ENCODE measurements around the gene C1orf116. TPM values are rescaled to one million over a fixed set of nuclear protein-coding genes. Genes with fewer than 3 reads are reported as not detected.

C1orf116 gene
- total and polyA plus RNA-seq, 4 donors = 0.27 to 0.79 (median 0.46) TPM

DNA sequence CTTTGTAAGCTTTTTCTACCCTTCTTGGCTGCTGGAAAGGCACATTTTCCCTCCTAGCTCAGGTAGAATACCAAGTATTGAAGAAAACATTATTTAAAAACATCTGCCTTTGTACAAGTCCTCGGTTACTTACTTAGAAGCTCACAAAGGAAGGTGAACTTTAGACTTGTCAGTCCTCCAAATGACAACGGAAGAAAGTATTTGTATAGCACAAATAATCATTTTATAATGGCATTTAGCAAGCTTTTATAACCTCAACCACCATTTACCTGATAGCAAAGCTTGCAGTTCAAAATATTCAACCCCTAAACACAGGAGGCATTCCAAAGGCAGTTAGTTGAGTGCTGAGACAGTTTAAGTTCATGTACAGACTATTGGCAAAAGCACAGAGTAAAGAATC is 59.8 kb downstream of the C1orf116 start:
- Histone ChIP-seq H3K9me3 (ENCODE audit: control insufficient read depth in 4 of 4, low read length in 3 of 4) (no peaks in the 10 kb centered on the region), H3K27ac (ENCODE audit: low read depth in 1 of 2, low read length in 2 of 2) (peak overlapping the region in 1 of 2 donors; percentile 31), H3K4me1 (ENCODE audit: control insufficient read depth in 4 of 4, insufficient read depth in 4 of 4, low read length in 3 of 4) (peaks cover 6 to 50% (median 44%) of the 10 kb centered on the region in 4 donors), H3K36me3 (ENCODE audit: control insufficient read depth in 4 of 4, insufficient read depth in 3 of 4, low read depth in 1 of 4, low read length in 3 of 4) (no peaks in the 10 kb centered on the region), H3K27me3 (ENCODE audit: control insufficient read depth in 4 of 4, insufficient read depth in 4 of 4, low read length in 3 of 4) (no peaks in the 10 kb centered on the region), H3K9ac (ENCODE audit: low read depth in 1 of 2, low read length in 2 of 2) (no peak overlapping the region), H3K4me3 (ENCODE audit: low read depth in 1 of 3, low read length in 3 of 3) (no peak overlapping the region)
- TF ChIP-seq HNF4A (conservative IDR thresholded peaks at IDR 0.05) (peak; percentile 13 to 61), HNF4G (IDR thresholded peaks at IDR 0.05) (peak; percentile 34), SP1 (IDR thresholded peaks at IDR 0.05) (peak; percentile 47), EGR1 (IDR thresholded peaks at IDR 0.05; ENCODE audit: low read depth in 2 of 2) (no peak)
- TF ChIP-seq, protein P1, sequence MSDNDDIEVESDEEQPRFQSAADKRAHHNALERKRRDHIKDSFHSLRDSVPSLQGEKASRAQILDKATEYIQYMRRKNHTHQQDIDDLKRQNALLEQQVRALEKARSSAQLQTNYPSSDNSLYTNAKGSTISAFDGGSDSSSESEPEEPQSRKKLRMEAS (IDR thresholded peaks at IDR 0.05) = peak; percentile 12
- no peak for DNase-seq (ENCODE audit: low spot score)
- 28% methylated on average over 2 of the region's 2 CpGs for WGBS

DNA sequence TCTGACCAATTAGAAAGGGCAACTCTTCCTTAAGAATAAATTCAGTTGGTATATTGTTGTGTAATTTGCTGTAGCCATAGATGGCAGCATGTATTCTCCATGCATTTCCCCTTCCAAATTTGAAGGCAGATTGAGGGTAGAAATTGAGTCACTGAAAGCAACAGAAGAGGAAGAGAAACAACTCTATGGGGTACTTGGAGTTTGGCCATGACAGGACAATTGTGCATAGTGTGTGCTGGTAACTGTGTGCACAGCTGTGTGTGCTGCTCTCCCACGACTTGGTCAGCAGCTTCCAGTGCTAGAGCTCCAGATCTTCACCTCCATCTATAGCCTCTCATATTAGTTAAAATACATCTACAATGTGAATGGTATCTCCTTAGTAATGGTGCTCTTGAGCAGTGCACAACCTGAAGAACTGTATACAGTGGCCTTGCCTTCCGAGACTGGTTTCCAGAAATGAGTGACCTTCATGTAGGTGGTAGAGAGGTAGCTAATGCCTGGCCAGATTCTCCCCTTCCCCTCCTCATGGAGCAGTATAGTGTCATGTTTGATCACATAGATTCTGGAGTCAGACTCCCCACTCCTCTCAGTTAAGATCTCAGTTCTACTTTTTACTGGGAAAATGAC is 61.4 kb downstream of the C1orf116 start:
- WGBS = 68% methylated on average over 2 of the region's 2 CpGs
- Histone ChIP-seq H3K4me3 (ENCODE audit: low read depth in 1 of 3, low read length in 3 of 3) (no peak overlapping the region), H3K4me1 (ENCODE audit: control insufficient read depth in 4 of 4, insufficient read depth in 4 of 4, low read length in 3 of 4) (peaks cover 6 to 56% (median 47%) of the 10 kb centered on the region in 4 donors), H3K9me3 (ENCODE audit: control insufficient read depth in 4 of 4, low read length in 3 of 4) (no peaks in the 10 kb centered on the region), H3K9ac (ENCODE audit: low read depth in 1 of 2, low read length in 2 of 2) (no peak overlapping the region), H3K27ac (ENCODE audit: low read depth in 1 of 2, low read length in 2 of 2) (peak overlapping the region; percentile 16 to 78), H3K36me3 (ENCODE audit: control insufficient read depth in 4 of 4, insufficient read depth in 3 of 4, low read depth in 1 of 4, low read length in 3 of 4) (no peaks in the 10 kb centered on the region), H3K27me3 (ENCODE audit: control insufficient read depth in 4 of 4, insufficient read depth in 4 of 4, low read length in 3 of 4) (no peaks in the 10 kb centered on the region)
- peak; percentile 6 for DNase-seq (ENCODE audit: low spot score)
- no peak for TF ChIP-seq EGR1 (IDR thresholded peaks at IDR 0.05; ENCODE audit: low read depth in 2 of 2)
- TF ChIP-seq TAF1 (conservative IDR thresholded peaks at IDR 0.05) = no peak
- no peak for TF ChIP-seq RAD21 (IDR thresholded peaks at IDR 0.05)
- TF ChIP-seq, protein P2, sequence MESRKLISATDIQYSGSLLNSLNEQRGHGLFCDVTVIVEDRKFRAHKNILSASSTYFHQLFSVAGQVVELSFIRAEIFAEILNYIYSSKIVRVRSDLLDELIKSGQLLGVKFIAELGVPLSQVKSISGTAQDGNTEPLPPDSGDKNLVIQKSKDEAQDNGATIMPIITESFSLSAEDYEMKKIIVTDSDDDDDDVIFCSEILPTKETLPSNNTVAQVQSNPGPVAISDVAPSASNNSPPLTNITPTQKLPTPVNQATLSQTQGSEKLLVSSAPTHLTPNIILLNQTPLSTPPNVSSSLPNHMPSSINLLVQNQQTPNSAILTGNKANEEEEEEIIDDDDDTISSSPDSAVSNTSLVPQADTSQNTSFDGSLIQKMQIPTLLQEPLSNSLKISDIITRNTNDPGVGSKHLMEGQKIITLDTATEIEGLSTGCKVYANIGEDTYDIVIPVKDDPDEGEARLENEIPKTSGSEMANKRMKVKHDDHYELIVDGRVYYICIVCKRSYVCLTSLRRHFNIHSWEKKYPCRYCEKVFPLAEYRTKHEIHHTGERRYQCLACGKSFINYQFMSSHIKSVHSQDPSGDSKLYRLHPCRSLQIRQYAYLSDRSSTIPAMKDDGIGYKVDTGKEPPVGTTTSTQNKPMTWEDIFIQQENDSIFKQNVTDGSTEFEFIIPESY (IDR thresholded peaks at IDR 0.05) = no peak
- TF ChIP-seq SP1 (IDR thresholded peaks at IDR 0.05) = no peak
- TF ChIP-seq, protein P3, sequence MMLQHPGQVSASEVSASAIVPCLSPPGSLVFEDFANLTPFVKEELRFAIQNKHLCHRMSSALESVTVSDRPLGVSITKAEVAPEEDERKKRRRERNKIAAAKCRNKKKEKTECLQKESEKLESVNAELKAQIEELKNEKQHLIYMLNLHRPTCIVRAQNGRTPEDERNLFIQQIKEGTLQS (IDR thresholded peaks at IDR 0.05) = no peak
- TF ChIP-seq FOXA1 (IDR thresholded peaks at IDR 0.05) = no peak
- no peak for TF ChIP-seq NR2F2 (IDR thresholded peaks at IDR 0.05)
- no peak for TF ChIP-seq HNF4G (IDR thresholded peaks at IDR 0.05)
- TF ChIP-seq HNF4A (conservative IDR thresholded peaks at IDR 0.05) = no peak
- TF ChIP-seq GABPA (IDR thresholded peaks at IDR 0.05 in 1 of 2, conservative IDR thresholded peaks at IDR 0.05 in 1 of 2) = no peak
- no peak for TF ChIP-seq YY1 (IDR thresholded peaks at IDR 0.05)

DNA sequence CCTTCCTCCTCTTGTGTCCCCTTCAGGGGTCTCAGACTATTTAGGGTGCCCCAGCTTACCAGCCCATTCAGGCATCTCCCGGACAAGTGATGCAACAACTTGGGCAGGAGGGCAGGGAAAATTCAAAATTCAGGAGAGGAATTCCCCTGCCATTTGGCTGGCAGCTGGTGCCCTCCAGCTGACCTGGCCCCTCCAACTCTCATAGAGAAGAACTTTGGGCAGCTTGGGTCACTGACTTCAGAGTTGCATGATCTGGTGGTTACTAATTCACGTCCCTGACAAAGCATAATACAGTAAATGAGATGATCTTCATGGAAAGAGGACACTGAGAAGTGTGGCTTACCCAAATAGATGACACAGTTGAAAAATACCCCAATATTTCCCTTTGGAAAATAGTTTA is 62.1 kb downstream of the C1orf116 start, which contains the start of gene FCAMR:
Gene FCAMR, minus strand, starts transcription at position 15 of the 400 bp plus-strand sequence. CDS start 335 bp downstream, outside the sequence.
- H3K27ac ChIP-seq (ENCODE audit: low read depth in 1 of 2, low read length in 2 of 2) = peak within 1 kb of the TSS; percentile 65 to 78
- 30% methylated on average over 2 of the region's 2 CpGs for WGBS
- H3K4me3 ChIP-seq (ENCODE audit: low read depth in 1 of 3, low read length in 3 of 3) = peak within 1 kb of the TSS in 1 of 3 donors; percentile 18
- no peaks in the 10 kb centered on the region for H3K36me3 ChIP-seq (ENCODE audit: control insufficient read depth in 4 of 4, insufficient read depth in 3 of 4, low read depth in 1 of 4, low read length in 3 of 4)
- no peak for DNase-seq (ENCODE audit: low spot score)
- H3K9me3 ChIP-seq (ENCODE audit: control insufficient read depth in 4 of 4, low read length in 3 of 4) = no peaks in the 10 kb centered on the region
- no peak within 1 kb of the TSS for H3K9ac ChIP-seq (ENCODE audit: low read depth in 1 of 2, low read length in 2 of 2)
- peaks cover 6 to 56% (median 47%) of the 10 kb centered on the region in 4 donors for H3K4me1 ChIP-seq (ENCODE audit: control insufficient read depth in 4 of 4, insufficient read depth in 4 of 4, low read length in 3 of 4)
- H3K27me3 ChIP-seq (ENCODE audit: control insufficient read depth in 4 of 4, insufficient read depth in 4 of 4, low read length in 3 of 4) = no peaks in the 10 kb centered on the region
- TF ChIP-seq NR2F2 (IDR thresholded peaks at IDR 0.05) (no peak), YY1 (IDR thresholded peaks at IDR 0.05) (peak; percentile 36), EGR1 (IDR thresholded peaks at IDR 0.05; ENCODE audit: low read depth in 2 of 2) (no peak), TAF1 (conservative IDR thresholded peaks at IDR 0.05) (no peak), RXRA (IDR thresholded peaks at IDR 0.05) (peak; percentile 98), HNF4A (conservative IDR thresholded peaks at IDR 0.05) (peak; percentile 86 to 87), HNF4G (IDR thresholded peaks at IDR 0.05) (peak; percentile 62), FOXA2 (IDR thresholded peaks at IDR 0.05) (no peak), FOXA1 (IDR thresholded peaks at IDR 0.05) (no peak), SP1 (IDR thresholded peaks at IDR 0.05) (peak; percentile 91), JUND (IDR thresholded peaks at IDR 0.05) (peak; percentile 49 to 62), GABPA (IDR thresholded peaks at IDR 0.05 in 1 of 2, conservative IDR thresholded peaks at IDR 0.05 in 1 of 2) (no peak), RAD21 (IDR thresholded peaks at IDR 0.05) (peak in 1 of 2 donors; percentile 44)
- TF ChIP-seq, protein P4, sequence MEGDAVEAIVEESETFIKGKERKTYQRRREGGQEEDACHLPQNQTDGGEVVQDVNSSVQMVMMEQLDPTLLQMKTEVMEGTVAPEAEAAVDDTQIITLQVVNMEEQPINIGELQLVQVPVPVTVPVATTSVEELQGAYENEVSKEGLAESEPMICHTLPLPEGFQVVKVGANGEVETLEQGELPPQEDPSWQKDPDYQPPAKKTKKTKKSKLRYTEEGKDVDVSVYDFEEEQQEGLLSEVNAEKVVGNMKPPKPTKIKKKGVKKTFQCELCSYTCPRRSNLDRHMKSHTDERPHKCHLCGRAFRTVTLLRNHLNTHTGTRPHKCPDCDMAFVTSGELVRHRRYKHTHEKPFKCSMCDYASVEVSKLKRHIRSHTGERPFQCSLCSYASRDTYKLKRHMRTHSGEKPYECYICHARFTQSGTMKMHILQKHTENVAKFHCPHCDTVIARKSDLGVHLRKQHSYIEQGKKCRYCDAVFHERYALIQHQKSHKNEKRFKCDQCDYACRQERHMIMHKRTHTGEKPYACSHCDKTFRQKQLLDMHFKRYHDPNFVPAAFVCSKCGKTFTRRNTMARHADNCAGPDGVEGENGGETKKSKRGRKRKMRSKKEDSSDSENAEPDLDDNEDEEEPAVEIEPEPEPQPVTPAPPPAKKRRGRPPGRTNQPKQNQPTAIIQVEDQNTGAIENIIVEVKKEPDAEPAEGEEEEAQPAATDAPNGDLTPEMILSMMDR (IDR thresholded peaks at IDR 0.05; ENCODE audit: low read depth, low read length, missing input control) = no peak
- TF ChIP-seq, protein P5, sequence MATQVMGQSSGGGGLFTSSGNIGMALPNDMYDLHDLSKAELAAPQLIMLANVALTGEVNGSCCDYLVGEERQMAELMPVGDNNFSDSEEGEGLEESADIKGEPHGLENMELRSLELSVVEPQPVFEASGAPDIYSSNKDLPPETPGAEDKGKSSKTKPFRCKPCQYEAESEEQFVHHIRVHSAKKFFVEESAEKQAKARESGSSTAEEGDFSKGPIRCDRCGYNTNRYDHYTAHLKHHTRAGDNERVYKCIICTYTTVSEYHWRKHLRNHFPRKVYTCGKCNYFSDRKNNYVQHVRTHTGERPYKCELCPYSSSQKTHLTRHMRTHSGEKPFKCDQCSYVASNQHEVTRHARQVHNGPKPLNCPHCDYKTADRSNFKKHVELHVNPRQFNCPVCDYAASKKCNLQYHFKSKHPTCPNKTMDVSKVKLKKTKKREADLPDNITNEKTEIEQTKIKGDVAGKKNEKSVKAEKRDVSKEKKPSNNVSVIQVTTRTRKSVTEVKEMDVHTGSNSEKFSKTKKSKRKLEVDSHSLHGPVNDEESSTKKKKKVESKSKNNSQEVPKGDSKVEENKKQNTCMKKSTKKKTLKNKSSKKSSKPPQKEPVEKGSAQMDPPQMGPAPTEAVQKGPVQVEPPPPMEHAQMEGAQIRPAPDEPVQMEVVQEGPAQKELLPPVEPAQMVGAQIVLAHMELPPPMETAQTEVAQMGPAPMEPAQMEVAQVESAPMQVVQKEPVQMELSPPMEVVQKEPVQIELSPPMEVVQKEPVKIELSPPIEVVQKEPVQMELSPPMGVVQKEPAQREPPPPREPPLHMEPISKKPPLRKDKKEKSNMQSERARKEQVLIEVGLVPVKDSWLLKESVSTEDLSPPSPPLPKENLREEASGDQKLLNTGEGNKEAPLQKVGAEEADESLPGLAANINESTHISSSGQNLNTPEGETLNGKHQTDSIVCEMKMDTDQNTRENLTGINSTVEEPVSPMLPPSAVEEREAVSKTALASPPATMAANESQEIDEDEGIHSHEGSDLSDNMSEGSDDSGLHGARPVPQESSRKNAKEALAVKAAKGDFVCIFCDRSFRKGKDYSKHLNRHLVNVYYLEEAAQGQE (IDR thresholded peaks at IDR 0.05) = peak; percentile 44
- TF ChIP-seq, protein P3 (IDR thresholded peaks at IDR 0.05) = peak; percentile 90
